Breast epithelium (tissue), 4 donors: ENCODE results near the gene MACROD2. TPM values are rescaled to one million over a fixed set of nuclear protein-coding genes. Genes with fewer than 3 reads are reported as not detected.

ENCODE experiments used
- DNase-seq, 2 donors: peaks; one replicate each; pipeline ENCODE4 v3.0.0-alpha.2; 2019; ENCODE audit warnings: low spot score in 2 of 2
- H3K27ac ChIP-seq, 2 donors: fragments of 200-600 bp; sonication (generic) in 1 of 2; one replicate each; pipeline ENCODE4 v1.5.1; 2016 to 2019; ENCODE audit warnings: mild to moderate bottlenecking in 1 of 2
- H3K27me3 ChIP-seq, 2 donors: fragments of 200-600 bp; sonication (generic) in 1 of 2; one replicate each; pipeline versions ENCODE4 v1.5.1 to v1.6.0; 2017 to 2019; ENCODE audit warnings: control low read depth in 1 of 2, mild to moderate bottlenecking in 1 of 2
- H3K36me3 ChIP-seq: fragments of 200-600 bp; one replicate; pipeline ENCODE4 v1.5.1; 2019
- H3K4me1 ChIP-seq, 2 donors: fragments of 200-600 bp; sonication (generic); one replicate each; pipeline ENCODE4 v1.5.1; 2016 to 2019; ENCODE audit warnings: control low read depth in 1 of 2
- H3K4me3 ChIP-seq, 3 donors: fragments of 200-600 bp; sonication (generic); 1 replicate in 2 of 3; 2 replicates in 1 of 3; pipeline ENCODE4 v1.5.1; 2016 to 2019; ENCODE audit warnings: mild to moderate bottlenecking in 3 of 3, moderate library complexity in 2 of 3
- H3K9me3 ChIP-seq, 2 donors: fragments of 200-600 bp; sonication (generic) in 1 of 2; one replicate each; pipeline ENCODE4 v1.5.1; 2016 to 2019; ENCODE audit warnings: control low read depth in 1 of 2
- CTCF ChIP-seq, 3 donors: fragments of 450-650 bp; IDR thresholded peaks; one replicate each; pipeline ENCODE4 v1.5.1; 2016 to 2017; ENCODE audit warnings: antibody characterized with exemption in 3 of 3, mild to moderate bottlenecking in 3 of 3, moderate library complexity in 3 of 3
- POLR2A ChIP-seq: fragments of 450-650 bp; IDR thresholded peaks from one replicate; pipeline ENCODE4 v1.6.1; 2016; ENCODE audit warnings: antibody characterized with exemption, mild to moderate bottlenecking, moderate library complexity
- POLR2AphosphoS5 ChIP-seq, 3 donors: sonication (generic); formaldehyde crosslinking; IDR thresholded peaks; one replicate each; pipeline ENCODE4 v1.6.1; 2017; ENCODE audit warnings: antibody characterized with exemption in 3 of 3
- intact Hi-C: fragments of 100-400 bp; cut with DNase I; formaldehyde crosslinking; loops from one replicate; pipeline ENCODE4 v1.15.1; 2023; ENCODE audit warnings: low total_unique reads
- total RNA-seq, 3 donors: library from RNA; depleted of rRNA; stranded (reverse); fragments of >200 nt; gene quantifications; one replicate each; pipeline ENCODE4 v1.1.0, GENCODE V29; 2016

MACROD2 gene
- total RNA-seq, 3 donors from 2014 or later = 6.7 to 26.8 (median 8.8) TPM

GRCh38 chr20:14295770-14296309, 300.5 kb downstream of the MACROD2 start:
- Histone ChIP-seq H3K4me3 (no peak overlapping the region), H3K27me3 (no peaks in the 10 kb centered on the region), H3K4me1 (no peaks in the 10 kb centered on the region), H3K9me3 (no peaks in the 10 kb centered on the region), H3K36me3 (no peaks in the 10 kb centered on the region), H3K27ac (no peak overlapping the region)
- intact Hi-C loops = loop anchor here (5.0 kb wide), 1 partner anchor 1476 kb away; no protein-coding TSS in a partner anchor
- DNase-seq = no peak
- no peak for TF ChIP-seq POLR2A
- TF ChIP-seq CTCF (IDR thresholded peaks at IDR 0.05) = no peak
- TF ChIP-seq POLR2AphosphoS5 (IDR thresholded peaks at IDR 0.05) = no peak

- Histone ChIP-seq H3K4me3 (no peak overlapping the region), H3K36me3 (no peaks in the 10 kb centered on the region), H3K27ac (no peak overlapping the region), H3K9me3 (no peaks in the 10 kb centered on the region), H3K27me3 (no peaks in the 10 kb centered on the region), H3K4me1 (no peaks in the 10 kb centered on the region)
- no peak for TF ChIP-seq POLR2AphosphoS5 (IDR thresholded peaks at IDR 0.05)
- TF ChIP-seq POLR2A = no peak
- TF ChIP-seq CTCF (IDR thresholded peaks at IDR 0.05) = no peak
- intact Hi-C loops = loop anchor here (5.0 kb wide), 1 partner anchor 1472 kb away; no protein-coding TSS in a partner anchor
- no peak for DNase-seq
Observed at GRCh38 chr20:14299831-14300230, 304.5 kb downstream of the MACROD2 start.

GRCh38 chr20:14303106-14303505, 307.8 kb downstream of the MACROD2 start:
- Histone ChIP-seq H3K27me3 (no peaks in the 10 kb centered on the region), H3K27ac (no peak overlapping the region), H3K36me3 (no peaks in the 10 kb centered on the region), H3K4me3 (no peak overlapping the region), H3K9me3 (no peaks in the 10 kb centered on the region), H3K4me1 (no peaks in the 10 kb centered on the region)
- no peak for DNase-seq
- no peak for TF ChIP-seq CTCF (IDR thresholded peaks at IDR 0.05)
- no peak for TF ChIP-seq POLR2A
- no peak for TF ChIP-seq POLR2AphosphoS5 (IDR thresholded peaks at IDR 0.05)
- intact Hi-C loops = no loop called here

- H3K27me3 ChIP-seq = no peaks in the 10 kb centered on the region
- no peaks in the 10 kb centered on the region for H3K9me3 ChIP-seq
- H3K36me3 ChIP-seq = no peaks in the 10 kb centered on the region
- DNase-seq = no peak
- no peak overlapping the region for H3K4me3 ChIP-seq
- TF ChIP-seq POLR2A (no peak), POLR2AphosphoS5 (IDR thresholded peaks at IDR 0.05) (no peak), CTCF (IDR thresholded peaks at IDR 0.05) (no peak)
- intact Hi-C loops = no loop called here
- H3K4me1 ChIP-seq = no peaks in the 10 kb centered on the region
- H3K27ac ChIP-seq = no peak overlapping the region
Observed at GRCh38 chr20:14303651-14304050, 308.3 kb downstream of the MACROD2 start.

GRCh38 chr20:14304472-14304871, 309.2 kb downstream of the MACROD2 start:
- no peaks in the 10 kb centered on the region for H3K4me1 ChIP-seq
- H3K36me3 ChIP-seq = no peaks in the 10 kb centered on the region
- DNase-seq = no peak
- no peaks in the 10 kb centered on the region for H3K27me3 ChIP-seq
- no peak overlapping the region for H3K4me3 ChIP-seq
- no peaks in the 10 kb centered on the region for H3K9me3 ChIP-seq
- intact Hi-C loops = no loop called here
- TF ChIP-seq POLR2A (no peak), POLR2AphosphoS5 (IDR thresholded peaks at IDR 0.05) (no peak), CTCF (IDR thresholded peaks at IDR 0.05) (no peak)
- no peak overlapping the region for H3K27ac ChIP-seq
